ENCODE data around the gene KDM6B.
A peak's percentile ranks its signal among the peaks of the same experiment; 100 is the strongest.

The KDM6B gene

DNA sequence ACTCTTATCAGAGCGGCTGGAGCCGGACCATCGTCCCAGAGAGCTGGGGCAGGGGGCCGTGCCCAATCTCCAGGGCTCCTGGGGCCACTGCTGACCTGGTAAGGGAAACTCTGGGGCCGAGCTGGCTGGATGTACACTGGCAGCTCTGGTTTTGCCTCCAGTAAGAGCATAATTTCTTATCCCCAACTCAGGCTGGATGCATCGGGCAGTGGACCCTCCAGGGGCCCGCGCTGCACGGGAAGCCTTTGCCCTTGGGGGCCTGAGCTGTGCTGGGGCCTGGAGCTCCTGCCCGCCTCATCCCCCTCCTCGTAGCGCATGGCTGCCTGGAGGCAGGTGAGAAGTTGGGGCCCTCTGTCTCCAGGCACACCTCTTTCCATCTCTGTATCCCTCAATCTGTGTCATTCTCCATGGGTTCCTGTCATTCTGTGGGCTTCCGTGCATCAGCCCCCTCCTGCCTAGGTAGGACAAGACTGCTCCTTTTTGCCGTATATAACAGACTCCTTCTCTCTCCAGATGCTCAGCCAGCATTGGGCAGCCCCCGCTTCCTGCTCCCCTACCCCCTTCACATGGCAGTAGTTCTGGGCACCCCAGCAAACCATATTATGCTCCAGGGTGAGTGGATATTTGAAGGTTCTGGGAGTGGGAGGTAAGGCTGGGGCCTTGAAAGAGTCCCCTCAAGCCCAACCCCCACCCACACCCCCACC lies 11.5 kb downstream of the KDM6B start:
- POLR2A ChIA-PET = interaction anchor here (0.5 to 7.7 kb wide), 16 partner anchors 8 to 272 kb away, joined by 3 to 110 read pairs (median 4); partner anchors contain the start of genes ATP1B2, CYB5D1, DNAH2 and KDM6B
- peak overlapping the region; percentile 29; the same call in 1 of the 2 replicates for H3K27ac ChIP-seq (ENCODE audit: extremely low read depth, low read depth, low read length)
- peaks cover 14 to 47% of the 10 kb centered on the region in 2 experiments for H3K36me3 ChIP-seq (ENCODE audit: control insufficient read depth in 2 of 2, insufficient read depth in 1 of 2, low read length in 2 of 2)
- TF ChIP-seq OVOL3 (tag by site-specific recombination; IDR thresholded peaks at IDR 0.05) (no peak), ZNF621 (tag by site-specific recombination; IDR thresholded peaks at IDR 0.05) (no peak), GLI2 (tag by site-specific recombination; IDR thresholded peaks at IDR 0.05; ENCODE audit: borderline replicate concordance, low read depth) (no peak), ZNF2 (tag by site-specific recombination; IDR thresholded peaks at IDR 0.05) (no peak)
- TF ChIP-seq, protein P1, sequence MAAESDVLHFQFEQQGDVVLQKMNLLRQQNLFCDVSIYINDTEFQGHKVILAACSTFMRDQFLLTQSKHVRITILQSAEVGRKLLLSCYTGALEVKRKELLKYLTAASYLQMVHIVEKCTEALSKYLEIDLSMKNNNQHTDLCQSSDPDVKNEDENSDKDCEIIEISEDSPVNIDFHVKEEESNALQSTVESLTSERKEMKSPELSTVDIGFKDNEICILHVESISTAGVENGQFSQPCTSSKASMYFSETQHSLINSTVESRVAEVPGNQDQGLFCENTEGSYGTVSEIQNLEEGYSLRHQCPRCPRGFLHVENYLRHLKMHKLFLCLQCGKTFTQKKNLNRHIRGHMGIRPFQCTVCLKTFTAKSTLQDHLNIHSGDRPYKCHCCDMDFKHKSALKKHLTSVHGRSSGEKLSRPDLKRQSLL (tag by site-specific recombination; IDR thresholded peaks at IDR 0.05) = no peak
- peaks cover 11% of the 10 kb centered on the region for H3K4me1 ChIP-seq (ENCODE audit: control insufficient read depth, insufficient read depth, low read length)
- no peaks in the 10 kb centered on the region for H3K9me3 ChIP-seq (ENCODE audit: control insufficient read depth, insufficient read depth, low read depth, low read length)
- H3K4me3 ChIP-seq (ENCODE audit: low read depth, low read length) = peak overlapping the region; percentile 70
- CTCF ChIA-PET = interaction anchor here (1.0 to 2.9 kb wide), 7 partner anchors 11 to 102 kb away, joined by 3 to 15 read pairs (median 3); partner anchors contain the start of gene NAA38

DNA sequence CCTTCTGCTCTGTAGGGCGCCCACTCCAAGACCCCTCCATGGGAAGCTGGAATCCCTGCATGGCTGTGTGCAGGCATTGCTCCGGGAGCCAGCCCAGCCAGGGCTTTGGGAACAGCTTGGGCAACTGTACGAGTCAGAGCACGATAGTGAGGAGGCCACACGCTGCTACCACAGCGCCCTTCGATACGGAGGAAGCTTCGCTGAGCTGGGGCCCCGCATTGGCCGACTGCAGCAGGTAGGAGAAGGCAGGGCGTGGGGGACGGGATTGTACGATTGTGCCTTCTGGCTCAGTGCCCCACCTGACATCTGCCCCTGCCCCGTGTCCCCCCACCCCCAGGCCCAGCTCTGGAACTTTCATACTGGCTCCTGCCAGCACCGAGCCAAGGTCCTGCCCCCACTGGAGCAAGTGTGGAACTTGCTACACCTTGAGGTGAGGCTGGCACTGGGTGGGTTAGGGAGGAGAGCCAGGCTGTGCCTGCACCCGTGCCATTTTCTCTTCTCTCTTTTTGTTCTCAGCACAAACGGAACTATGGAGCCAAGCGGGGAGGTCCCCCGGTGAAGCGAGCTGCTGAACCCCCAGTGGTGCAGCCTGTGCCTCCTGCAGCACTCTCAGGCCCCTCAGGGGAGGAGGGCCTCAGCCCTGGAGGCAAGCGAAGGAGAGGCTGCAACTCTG lies 12.2 kb downstream of the KDM6B start:
- CTCF ChIA-PET = interaction anchor here (0.5 to 2.9 kb wide), 3 partner anchors 10 to 102 kb away, joined by 3 to 15 read pairs (median 12); partner anchors contain the start of gene NAA38
- H3K36me3 ChIP-seq (ENCODE audit: control insufficient read depth in 2 of 2, insufficient read depth in 1 of 2, low read length in 2 of 2) = peaks cover 17 to 50% of the 10 kb centered on the region in 2 experiments

DNA sequence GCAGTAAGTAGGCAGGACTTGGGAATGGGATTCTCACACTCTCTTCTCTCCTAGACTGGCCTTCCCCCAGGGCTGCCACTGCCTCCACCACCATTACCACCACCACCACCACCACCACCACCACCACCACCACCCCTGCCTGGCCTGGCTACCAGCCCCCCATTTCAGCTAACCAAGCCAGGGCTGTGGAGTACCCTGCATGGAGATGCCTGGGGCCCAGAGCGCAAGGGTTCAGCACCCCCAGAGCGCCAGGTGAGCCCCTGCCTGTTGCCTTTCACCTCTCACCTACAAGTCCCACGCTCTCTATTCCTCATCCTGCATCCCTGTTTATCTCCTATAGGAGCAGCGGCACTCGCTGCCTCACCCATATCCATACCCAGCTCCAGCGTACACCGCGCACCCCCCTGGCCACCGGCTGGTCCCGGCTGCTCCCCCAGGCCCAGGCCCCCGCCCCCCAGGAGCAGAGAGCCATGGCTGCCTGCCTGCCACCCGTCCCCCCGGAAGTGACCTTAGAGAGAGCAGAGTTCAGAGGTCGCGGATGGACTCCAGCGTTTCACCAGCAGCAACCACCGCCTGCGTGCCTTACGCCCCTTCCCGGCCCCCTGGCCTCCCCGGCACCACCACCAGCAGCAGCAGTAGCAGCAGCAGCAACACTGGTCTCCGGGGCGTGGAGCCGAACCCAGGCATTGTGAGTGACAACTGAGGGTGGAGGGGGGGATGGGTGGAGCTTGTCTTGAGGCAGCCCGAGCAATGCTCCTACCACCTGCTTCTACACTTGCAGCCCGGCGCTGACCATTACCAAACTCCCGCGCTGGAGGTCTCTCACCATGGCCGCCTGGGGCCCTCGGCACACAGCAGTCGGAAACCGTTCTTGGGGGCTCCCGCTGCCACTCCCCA lies 13.0 kb downstream of the KDM6B start:
- Histone ChIP-seq H3K4me1 (ENCODE audit: control insufficient read depth, insufficient read depth, low read length) (peaks cover 5% of the 10 kb centered on the region), H3K27ac (ENCODE audit: extremely low read depth, low read depth, low read length) (no peak overlapping the region), H3K36me3 (ENCODE audit: control insufficient read depth in 2 of 2, insufficient read depth in 1 of 2, low read length in 2 of 2) (peaks cover 19 to 58% of the 10 kb centered on the region in 2 experiments), H3K4me3 (ENCODE audit: low read depth, low read length) (no peak overlapping the region), H3K9me3 (ENCODE audit: control insufficient read depth, insufficient read depth, low read depth, low read length) (no peaks in the 10 kb centered on the region)
- TF ChIP-seq GLIS2 (tag by site-specific recombination; IDR thresholded peaks at IDR 0.05) (peak; percentile 13; the same call in 1 of the 2 replicates), BCL11B (tag by site-specific recombination; IDR thresholded peaks at IDR 0.05; ENCODE audit: low read depth) (0 out of 2 replicates have a peak, but pooled peaks have one; percentile 13)
- TF ChIP-seq, protein P2, sequence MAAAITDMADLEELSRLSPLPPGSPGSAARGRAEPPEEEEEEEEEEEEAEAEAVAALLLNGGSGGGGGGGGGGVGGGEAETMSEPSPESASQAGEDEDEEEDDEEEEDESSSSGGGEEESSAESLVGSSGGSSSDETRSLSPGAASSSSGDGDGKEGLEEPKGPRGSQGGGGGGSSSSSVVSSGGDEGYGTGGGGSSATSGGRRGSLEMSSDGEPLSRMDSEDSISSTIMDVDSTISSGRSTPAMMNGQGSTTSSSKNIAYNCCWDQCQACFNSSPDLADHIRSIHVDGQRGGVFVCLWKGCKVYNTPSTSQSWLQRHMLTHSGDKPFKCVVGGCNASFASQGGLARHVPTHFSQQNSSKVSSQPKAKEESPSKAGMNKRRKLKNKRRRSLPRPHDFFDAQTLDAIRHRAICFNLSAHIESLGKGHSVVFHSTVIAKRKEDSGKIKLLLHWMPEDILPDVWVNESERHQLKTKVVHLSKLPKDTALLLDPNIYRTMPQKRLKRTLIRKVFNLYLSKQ (tag by site-specific recombination; IDR thresholded peaks at IDR 0.05; ENCODE audit: borderline replicate concordance) = no peak
- ChIA-PET CTCF (interaction anchor here (1.4 to 2.3 kb wide), 3 partner anchors 12 to 104 kb away, joined by 4 to 15 read pairs (median 5); no protein-coding TSS in a partner anchor), POLR2A (interaction anchor here (0.7 kb wide), 1 partner anchor 12 kb away, joined by 4 read pairs; no protein-coding TSS in a partner anchor)

More for the DNA sequence above, 12.2 kb downstream of the KDM6B start:
- no peak overlapping the region for H3K4me3 ChIP-seq (ENCODE audit: low read depth, low read length)
- H3K4me1 ChIP-seq (ENCODE audit: control insufficient read depth, insufficient read depth, low read length) = peaks cover 7% of the 10 kb centered on the region
- no peak overlapping the region for H3K27ac ChIP-seq (ENCODE audit: extremely low read depth, low read depth, low read length)
- POLR2A ChIA-PET = interaction anchor here (0.7 to 7.7 kb wide), 3 partner anchors 10 to 55 kb away, joined by 3 to 110 read pairs (median 4); partner anchors contain the start of genes CYB5D1, NAA38 and TMEM88
- TF ChIP-seq, protein P3, sequence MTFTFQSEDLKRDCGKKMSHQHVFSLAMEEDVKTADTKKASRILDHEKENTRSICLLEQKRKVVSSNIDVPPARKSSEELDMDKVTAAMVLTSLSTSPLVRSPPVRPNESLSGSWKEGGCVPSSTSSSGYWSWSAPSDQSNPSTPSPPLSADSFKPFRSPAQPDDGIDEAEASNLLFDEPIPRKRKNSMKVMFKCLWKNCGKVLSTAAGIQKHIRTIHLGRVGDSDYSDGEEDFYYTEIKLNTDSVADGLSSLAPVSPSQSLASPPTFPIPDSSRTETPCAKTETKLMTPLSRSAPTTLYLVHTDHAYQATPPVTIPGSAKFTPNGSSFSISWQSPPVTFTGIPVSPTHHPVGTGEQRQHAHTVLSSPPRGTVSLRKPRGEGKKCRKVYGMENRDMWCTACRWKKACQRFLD (tag by site-specific recombination; IDR thresholded peaks at IDR 0.05) = no peak
- TF ChIP-seq, protein P4, sequence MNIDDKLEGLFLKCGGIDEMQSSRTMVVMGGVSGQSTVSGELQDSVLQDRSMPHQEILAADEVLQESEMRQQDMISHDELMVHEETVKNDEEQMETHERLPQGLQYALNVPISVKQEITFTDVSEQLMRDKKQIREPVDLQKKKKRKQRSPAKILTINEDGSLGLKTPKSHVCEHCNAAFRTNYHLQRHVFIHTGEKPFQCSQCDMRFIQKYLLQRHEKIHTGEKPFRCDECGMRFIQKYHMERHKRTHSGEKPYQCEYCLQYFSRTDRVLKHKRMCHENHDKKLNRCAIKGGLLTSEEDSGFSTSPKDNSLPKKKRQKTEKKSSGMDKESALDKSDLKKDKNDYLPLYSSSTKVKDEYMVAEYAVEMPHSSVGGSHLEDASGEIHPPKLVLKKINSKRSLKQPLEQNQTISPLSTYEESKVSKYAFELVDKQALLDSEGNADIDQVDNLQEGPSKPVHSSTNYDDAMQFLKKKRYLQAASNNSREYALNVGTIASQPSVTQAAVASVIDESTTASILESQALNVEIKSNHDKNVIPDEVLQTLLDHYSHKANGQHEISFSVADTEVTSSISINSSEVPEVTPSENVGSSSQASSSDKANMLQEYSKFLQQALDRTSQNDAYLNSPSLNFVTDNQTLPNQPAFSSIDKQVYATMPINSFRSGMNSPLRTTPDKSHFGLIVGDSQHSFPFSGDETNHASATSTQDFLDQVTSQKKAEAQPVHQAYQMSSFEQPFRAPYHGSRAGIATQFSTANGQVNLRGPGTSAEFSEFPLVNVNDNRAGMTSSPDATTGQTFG (tag by site-specific recombination; IDR thresholded peaks at IDR 0.05; ENCODE audit: borderline replicate concordance) = no peak
- TF ChIP-seq ZNF473 (tag by site-specific recombination; IDR thresholded peaks at IDR 0.05) = no peak
- TF ChIP-seq GLIS2 (tag by site-specific recombination; IDR thresholded peaks at IDR 0.05) = peak; percentile 21; the same call in 1 of the 2 replicates
- no peaks in the 10 kb centered on the region for H3K9me3 ChIP-seq (ENCODE audit: control insufficient read depth, insufficient read depth, low read depth, low read length)
